SHP77 (cell line): ENCODE measurements around the gene PLSCR3.

ENCODE experiments used
- DNase-seq, 2 experiments: peaks; one replicate each; lab custom pipeline; 2025; lab: John Stamatoyannopoulos, UW

The PLSCR3 gene

DNA sequence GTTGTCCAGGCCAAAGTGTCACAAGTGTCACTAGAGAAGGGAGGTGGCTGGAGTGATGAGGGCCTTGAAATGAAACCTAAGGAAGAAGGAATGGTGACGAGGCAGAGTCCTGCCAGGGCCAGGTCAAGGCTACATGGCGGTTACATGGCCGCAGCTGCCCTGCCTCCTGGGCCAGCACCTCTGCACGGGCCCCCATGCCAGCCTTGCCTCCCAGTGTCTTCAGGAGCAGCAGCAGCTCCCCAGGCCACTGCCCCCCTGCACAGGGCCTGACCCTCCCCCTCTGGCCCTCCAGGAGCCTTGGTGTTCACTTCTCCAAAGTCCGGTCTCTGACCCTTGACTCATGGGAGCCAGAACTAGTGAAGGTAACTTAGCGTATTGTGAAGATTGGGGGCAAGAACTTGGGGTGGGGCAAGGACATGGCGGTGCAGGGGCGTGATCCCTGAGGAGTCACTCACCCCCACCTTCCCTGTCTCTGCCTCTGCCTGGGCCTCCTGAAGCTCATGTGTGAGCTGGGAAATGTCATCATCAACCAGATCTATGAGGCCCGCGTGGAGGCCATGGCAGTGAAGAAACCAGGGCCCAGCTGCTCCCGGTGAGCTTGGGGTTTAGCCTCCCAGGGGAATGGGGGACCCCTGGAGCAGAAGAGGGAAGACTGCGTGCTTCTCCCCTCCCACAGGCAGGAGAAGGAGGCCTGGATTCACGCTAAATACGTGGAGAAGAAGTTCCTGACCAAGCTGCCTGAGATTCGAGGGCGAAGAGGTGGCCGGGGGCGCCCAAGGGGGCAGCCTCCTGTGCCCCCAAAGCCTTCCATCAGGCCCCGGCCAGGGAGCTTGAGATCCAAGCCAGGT, 46.5 kb downstream of the PLSCR3 start:
- no peak for DNase-seq

DNA sequence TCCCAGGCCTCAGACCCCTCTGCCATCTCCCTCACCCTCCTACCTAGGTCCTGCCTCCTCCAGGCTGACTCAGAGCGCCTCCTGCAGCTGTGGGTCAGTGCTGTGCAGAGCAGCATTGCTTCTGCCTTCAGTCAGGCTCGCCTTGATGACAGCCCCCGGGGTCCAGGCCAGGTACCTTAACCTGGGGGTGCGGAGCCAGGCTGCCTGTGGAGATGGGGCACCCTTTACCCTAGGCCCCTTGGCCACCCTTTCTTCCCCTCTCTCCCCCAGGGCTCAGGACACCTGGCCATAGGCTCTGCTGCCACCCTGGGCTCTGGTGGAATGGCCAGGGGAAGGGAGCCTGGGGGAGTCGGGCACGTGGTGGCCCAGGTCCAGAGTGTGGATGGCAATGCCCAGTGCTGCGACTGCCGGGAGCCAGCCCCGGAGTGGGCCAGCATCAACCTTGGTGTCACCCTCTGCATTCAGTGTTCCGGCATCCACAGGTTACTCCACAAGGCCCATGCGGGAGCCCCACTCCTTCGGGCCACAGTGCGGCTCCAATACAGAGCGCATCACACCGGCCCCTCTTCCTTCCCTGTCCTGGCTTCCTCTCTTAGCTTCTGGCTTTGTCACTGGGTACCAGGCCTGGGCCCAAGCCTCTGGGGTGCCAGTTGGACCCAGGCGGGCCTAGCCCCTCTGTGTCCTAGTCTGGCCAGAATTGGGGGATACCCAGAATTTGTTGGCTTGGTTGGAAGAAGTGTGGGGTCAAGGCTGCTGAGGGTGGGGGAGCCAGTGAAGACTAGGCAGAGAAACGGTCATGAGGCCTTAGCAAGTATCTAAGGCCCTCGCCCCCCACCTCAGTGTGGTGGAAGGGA, 47.3 kb downstream of the PLSCR3 start:
- no peak for DNase-seq

DNA sequence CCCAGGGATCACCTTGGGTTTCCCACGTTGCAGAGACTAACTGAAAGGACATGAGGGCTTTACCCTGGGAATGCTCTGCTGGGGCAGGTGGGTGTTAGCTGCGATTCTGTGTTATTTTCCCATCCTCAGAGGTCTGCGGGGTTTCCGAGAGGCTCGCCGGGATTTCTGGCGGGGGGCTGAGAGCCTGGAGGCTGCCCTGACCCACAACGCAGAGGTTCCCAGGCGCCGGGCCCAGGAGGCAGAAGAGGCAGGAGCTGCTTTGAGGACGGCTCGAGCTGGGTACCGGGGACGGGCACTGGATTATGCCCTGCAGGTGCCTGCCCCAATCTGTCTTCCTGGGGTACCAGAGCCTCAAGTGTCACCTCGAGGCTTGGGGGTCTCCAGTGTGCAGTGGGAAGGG, 51.1 kb downstream of the PLSCR3 start:
- no peak for DNase-seq

DNA sequence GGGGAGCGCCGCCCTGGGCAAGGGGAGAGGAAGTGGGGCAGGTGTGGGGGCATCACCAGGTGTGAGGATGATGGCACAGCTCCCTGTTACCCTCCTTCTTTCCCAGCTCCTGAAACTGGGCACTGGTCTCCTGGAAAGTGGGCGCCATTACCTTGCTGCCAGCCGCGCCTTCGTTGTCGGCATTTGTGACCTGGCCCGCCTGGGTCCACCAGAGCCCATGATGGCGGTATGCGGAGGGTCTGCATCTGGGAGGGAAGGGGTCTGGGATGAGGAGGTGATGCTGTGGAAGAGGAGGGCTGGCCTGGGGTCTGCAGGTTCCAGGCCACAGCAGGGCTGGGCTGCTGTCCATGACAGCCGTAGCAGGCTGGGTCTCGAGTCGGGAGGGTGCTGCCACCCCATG, 52.5 kb downstream of the PLSCR3 start:
- no peak for DNase-seq

DNA sequence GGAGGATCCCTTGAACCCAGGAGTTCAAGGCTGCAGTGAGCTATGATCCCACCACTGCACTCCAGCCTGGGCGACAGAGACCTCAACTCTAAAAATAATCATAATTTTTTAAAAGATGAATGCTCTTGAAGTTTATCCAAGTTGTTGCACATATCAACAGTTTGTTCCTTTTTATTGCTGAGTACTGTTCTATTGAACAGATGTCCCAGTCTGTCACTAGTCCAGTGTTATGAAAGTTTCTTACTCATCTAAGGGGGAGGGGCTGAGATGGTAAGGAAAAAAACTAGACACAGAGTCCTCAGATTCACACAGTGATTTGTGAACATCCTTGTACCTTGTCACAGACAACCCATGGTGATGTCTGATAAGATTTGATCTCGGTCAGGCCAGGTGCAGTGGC, 54.1 kb downstream of the PLSCR3 start:
- DNase-seq, result no peak
